ENCODE results near the gene LHFPL2.
A peak's percentile ranks its signal among the peaks of the same experiment; 100 is the strongest.

Gene LHFPL2

DNA sequence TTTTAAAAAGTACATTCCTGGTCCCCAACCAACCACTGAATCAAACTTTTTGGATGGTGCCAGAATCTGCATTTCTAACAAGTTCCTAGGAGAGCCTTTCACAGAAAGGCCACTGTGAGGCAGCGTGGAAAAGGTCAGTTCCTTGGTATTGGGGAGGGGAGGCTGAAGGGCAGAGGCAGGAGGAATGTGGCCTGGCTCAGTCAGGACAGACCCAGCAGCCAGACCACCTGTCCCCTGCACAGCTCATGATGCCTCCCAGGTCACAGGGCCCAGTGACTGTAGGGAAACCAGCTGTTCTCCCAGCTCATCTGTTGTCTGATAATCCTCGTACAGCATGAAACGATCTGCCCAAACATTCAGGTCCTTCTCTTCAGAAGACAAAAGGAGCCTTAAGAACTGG is 132.9 kb downstream of the LHFPL2 start:
- no peak for DNase-seq

DNA sequence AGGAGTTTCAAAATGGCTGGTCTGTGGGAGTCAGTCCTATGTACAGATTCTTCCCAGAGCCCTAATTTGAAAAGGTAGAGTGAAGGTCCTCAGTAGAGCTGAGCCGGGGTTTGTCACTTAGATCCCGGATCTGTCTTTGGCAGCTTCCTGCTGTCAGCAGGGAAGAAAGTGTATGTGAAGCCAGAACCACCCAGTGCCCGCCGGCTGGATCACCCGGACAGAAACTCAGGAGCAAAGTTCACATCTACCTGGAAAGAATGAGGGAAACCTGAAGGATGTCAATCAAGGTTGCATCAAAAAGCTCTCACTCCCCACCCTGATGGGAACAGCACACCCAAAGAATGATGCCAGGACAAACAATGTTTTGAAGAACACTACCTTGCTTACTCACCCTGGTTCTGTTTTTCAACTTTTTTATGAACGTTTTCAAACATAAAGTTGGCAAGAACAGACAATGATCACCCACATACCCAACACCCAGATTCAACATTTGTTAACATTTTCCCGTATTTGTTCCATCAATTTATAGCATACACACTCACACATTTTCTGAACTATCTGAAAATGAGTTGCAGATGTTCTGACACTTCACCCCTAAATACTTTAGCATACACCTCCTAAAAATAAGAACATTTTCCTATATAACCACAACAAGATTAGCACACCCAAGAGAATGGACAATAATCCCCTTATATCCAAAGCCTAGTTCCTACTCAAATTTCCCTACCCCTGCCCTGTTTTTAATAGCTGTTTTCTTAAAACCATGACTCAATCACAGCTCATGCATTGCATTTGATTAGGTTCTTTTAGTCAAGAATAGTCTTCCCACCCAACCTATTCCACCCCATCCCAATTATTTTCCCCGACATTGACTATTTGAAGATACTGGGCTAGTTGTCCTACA is 133.9 kb downstream of the LHFPL2 start:
- DNase-seq: no peak

DNA sequence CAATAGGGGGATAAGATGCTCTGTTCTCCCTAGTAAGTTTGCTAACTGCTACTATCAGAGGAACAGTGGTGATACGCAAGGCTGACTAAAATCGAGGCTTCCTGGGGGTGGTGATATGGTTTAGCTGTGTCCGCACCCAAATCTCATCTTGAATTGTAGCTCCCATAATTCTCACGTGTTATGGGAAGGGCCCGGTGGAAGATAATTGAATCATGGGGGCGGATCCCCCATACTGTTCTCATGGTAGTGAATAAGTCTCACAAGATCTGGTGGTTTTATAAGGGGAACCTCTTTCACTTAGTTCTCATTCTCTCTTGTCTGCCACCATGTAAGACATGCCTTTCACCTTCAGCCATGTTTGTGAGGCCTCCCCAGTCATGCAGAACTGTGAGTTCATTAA is 135.1 kb downstream of the LHFPL2 start:
- DNase-seq: no peak

DNA sequence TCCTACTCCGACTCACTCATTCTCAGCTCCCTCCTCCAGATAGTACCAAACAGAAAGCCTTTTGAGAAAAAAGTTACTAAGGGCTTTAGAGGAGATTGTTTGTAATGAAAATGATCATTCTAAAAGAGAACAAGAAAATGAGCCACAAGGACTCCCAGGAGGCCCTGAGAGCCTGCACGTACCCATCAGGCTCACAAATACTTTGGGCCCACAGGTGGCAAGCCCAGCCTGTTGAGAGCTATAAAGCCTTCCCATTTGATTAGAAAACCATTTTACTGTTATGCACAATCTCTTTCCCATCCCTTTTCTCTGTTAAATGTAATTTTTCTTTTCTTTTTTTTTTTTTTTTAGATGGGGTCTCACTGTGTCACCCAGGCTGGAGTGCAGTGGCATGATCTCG is 136.1 kb downstream of the LHFPL2 start:
- no peak for DNase-seq

DNA sequence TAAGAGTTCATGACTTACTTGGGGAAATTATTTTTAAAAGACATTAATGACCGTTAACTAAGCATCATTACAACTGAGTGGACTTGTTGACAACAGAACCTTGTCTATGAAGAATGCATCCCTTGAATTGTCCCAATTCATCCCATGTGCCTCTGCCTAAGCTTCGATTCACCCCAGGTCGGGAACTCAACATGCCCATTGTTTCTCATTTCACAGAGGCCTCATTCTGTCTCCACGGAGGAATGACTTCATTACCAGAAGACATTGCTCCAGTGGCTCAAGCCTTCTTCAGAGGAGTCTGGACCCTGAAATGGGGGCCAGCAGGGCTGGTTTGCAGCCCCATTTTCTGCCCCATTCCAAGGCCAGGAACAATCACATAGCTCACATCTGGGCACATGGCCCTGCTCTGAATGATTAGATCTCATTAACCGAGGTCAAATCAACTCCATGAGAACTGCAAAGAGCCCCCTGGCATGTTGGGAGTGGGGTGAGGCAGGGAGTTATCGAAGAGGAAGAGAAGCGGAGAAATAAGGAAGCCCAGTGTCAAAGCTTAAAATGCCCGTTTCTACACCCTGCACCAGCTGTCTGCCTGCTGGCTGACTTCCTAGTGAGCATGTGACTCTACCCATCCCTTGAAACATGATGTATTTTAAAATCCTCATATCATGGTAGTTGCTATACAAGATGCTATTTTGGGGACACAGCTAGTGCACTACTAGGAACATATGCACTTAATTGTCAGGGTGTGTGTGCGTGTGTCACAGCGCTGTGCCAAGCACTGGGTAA is 137.3 kb downstream of the LHFPL2 start:
- no peak for DNase-seq

DNA sequence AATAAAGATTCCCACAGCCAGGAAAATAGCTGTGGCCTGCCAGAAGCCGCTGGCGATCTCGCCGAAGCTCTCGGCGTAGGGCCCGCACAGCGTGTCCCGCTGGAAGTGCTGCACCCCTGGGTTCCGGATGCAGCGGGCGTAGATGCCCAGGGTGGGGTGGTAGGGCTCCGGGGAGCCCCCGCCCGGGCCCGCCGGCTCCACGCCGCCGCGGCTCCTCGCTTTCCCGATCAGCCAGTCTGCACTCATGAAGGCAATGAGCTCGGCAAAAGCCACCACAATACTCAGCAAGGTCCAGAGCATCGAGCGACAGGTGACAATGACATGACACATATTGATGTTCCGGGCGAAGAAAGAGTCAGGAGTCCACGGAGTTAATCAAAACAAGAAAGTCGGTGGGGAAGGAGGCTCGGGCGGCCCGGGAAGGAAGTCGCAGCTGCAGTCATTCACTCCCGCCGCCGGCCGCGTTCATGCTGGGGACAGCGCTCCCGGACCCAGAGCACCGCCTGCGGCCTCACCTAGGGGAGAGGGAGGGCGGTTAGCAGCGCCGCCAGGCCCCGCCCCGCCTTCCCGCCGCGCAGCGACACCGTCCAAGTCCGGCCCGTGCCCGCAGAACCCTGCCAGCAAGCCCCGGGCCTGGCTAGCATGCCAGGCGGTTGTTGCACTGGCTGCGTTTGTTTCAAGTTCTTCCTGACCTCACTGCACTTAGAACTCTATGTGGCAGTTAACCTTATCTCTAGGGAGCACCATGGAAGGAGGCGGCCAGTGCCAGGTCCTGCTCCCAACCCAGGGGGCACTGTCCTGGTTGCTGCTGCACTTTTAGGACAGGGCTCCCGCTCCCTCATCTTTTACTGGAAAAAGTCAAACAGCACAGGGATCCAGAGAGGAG is 138.4 kb downstream of the LHFPL2 start:
- DNase-seq: peak; percentile 8

DNA sequence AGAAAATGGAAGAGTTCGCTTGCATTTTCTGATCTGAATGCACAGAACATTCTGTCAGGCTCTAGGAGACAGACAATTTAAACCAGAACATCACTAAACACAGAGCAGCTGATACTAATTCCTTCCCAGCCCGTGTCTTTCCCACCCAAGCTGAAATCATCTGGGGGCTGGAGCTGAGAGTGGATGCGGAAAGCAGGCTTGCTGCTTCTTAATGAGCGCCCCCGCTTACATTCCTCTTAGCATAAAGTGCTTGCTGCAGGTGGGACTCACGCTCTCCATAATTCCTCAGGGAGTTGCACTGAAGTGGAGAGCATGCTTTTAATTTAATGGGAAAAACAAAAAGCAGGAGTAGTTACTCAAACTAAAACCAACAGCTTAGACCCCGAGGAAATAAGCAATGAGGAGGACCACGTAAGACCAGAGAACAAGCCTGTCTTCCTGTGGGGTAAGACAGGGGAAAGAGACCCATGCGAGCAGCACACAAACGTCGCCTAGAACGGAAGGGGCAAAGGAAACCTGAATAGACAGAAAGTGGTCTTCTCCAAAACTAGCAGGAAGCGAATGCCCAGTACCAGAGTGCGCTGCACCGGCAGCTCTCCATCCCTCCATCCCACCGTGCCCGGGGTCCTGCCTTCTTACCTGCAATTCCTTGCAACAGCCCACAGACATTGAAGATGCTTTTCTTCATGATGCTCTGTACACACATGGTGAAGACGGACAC is 139.3 kb downstream of the LHFPL2 start:
- DNase-seq: no peak

DNA sequence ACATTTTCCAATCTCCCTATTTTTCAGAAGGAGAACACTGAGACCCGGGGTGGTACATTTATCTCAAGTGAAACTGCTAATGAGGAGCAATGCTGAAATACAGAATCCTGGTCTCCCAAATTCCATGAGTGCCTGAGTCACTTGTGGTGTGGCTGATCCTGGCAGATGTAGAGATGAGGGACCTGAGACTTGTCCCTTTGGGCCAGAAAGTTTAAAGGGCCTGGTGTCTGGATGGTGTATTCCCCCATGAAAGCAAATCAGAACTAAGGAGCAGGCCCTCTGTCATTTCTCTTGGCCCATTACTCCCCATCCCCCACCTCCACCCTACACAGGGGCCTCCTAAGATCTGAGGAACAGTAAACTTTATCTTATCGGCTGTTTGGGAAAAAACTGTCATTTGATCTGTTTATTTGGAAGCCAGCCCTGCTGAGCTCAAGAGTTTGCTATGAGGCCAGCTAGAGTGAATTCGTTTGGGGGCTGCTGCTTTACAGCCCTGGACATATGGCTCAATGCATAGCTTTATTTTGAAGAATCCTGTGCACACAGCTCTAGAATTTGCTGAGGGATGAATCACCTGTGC is 140.3 kb downstream of the LHFPL2 start:
- no peak for DNase-seq

DNA sequence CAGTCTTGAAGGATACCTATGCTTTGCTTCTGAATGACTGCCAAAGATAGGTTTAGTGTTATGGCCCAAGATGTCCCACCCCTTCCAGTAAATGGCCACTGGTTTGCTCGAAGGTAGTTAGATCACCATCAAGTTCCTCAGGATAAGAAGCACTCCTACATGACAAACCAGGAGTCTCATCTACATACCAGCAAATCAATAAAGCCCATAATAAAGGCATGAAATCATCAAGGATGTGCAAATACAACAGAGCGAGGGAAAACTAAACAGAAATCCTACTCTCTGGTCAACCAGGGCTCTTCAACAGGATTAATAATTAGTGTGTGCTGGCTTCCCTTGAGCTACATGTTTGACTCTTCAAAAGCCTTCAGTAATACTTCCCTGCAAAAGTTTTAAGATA is 141.0 kb downstream of the LHFPL2 start:
- DNase-seq: no peak

DNA sequence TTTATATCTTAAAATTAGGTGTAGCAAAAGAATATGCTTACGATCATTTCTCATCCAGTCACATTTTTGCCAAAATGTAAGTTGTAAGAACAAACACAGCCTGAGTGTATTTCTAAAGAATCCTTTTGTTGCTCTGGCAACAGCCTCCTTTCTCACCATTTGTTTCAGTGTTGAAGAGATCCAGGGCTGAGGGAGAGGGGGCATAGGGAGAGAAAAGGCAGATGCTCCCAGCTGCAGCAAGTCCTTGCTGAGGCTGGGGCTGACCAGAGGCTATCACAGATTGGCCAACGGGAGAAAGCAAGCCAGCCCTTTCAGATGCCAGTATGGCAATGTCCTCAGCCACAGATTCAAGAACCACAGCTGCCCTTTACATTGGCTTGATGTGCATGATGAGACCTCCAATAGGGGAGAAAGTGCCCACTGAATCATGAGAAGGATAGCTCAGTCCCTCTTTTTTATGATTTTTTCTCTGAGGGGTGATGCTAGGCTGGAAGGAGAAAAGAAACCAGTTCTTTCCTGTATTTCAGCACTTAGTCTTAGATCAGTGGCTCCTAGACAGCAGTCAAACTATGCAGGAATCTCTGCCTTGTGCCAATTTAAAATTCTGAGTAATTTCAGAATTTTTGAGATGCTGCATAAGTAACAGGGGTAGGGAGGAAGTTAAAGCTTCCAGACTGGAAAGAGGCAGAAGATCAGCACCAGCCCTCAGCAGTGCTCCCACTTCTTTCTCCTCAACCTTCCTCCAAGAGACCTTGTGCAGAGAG is 142.1 kb downstream of the LHFPL2 start:
- no peak for DNase-seq

DNA sequence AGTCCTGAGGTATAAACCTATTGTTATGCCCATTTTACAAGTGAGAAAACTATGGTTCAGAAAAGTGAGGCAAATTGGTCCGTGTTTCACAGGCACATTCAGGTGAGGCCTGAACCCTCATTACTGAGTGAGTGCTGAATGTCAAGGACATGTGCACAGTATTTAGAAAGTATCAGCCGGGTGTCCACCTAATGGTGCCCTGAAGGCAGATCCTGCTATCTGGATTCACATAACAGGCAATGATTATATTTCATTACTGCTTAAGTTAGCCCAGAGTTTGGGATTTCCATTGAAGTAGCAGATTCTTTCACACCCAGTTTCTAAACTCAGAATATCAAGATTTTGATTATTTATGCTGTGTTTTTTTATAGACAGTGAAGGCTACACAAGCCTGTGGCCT is 142.7 kb downstream of the LHFPL2 start:
- DNase-seq: no peak

DNA sequence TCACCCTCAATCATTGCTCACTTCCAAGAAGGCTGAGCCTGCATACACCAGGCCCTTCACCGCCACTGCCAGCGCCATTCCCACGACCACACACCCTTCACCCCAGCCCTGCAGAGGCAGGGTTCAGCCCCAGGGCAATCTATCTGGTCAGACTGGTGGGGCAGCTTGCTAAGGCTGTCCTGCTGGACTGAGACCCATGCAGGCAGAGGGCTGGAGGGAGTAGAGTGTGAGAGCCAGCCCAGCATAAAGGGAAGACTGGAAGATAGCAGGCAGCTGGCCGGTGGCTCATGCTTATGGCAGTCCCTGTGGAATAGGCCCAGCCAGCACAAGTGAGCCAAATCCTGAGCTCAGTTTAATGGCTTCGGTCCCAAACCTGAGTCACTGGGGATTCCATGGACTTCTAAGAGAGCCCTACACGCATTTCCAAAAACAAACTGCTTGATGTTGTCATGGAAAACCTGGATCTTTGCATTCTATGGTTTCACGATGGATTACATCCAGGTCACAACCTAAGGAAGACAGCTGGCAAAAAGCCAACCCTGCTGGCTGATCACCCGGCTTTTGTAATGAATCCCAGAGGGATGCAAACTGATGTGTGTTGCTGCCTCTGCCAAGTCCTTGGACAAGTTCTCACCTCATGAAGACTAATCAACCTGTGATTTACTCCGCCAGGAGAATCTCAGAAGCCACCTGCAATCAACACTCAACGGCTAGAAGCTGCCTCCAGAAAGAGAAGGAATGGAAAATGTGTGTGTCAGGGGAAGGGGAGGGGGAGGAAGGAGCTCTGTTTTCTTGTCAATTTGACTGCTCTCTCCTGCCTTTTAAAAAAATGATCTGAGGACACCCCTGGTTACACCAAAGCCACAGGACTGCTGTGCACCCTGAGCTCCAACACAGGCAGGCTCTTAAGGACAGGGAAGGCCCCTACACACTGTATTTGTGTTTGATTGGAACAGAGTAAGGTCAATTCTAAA is 143.6 kb downstream of the LHFPL2 start:
- DNase-seq: no peak

DNA sequence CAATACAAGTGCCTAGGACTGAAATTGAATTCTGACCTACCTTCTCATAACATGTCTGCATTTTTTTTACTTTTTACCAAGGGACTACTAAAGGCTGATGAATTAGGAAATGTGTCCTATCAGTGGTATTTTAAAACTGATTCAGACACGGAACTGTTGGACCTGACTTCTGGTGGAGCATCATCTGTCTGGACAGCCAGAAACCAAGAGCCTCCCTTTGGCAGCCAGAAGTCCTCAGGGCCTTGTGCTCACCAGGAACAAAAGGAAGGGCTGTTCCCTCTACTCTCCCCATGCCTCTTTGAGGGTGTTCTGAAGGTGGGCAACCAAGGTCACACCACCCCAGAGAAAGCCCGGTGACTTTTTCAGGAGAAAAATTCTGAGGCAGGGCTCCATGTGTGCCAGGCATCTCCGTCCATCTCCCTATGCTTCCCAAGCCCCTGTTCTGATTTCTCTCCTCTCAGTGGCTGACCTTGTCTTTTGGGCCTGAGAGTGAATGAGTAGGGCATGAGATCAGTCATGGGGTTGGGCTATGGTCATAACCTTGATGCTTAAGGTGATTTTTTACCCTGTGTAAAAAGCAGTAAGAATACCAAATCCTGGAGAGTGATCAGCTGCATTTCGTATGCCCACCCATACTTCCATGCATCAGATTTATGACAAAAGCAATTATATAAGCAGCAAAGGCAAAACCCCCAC is 144.5 kb downstream of the LHFPL2 start:
- DNase-seq: no peak

DNA sequence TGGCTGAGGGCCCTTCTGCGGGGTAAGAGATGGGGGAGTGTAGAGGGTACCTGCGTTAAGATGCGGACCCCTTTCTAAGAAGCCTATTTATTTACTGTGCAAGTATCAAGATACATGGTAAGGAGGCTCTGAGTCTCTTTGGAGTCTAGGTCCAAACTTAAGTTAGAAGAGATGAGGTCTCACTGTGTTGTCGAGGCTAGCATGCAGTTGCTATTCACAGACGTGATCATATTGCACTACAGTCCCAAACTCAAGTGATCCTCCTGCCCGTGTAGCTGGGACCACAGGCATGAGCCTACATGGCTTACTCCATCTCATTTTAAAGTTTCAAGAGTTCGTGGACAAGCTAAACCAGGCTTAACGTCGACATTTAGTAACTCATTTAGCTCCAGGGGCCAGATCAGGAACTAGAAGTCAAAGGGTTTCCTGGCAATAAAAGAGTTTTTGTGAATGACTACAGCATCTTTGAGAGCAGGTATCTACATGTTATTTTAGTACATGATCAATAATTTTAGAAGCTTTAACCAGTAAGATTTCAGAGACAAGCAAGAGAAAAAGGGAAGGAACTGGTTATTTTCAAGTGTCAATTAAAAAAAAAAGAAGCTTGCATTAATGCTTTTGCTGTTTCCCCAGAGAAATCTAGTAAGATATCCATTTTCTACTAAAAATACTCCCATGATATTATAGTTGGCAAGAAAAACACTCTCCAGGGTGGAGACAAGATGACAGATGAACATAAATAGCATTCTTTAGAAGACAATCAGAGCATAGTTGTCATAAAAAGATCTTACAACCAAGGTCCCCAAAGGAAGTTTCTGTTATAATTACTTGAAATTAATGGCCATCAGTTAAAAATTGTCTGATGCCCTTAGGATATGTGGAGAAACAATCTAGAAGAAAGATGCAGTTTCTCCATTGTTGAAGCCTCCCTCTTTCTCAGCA is 146.9 kb downstream of the LHFPL2 start:
- no peak for DNase-seq

DNA sequence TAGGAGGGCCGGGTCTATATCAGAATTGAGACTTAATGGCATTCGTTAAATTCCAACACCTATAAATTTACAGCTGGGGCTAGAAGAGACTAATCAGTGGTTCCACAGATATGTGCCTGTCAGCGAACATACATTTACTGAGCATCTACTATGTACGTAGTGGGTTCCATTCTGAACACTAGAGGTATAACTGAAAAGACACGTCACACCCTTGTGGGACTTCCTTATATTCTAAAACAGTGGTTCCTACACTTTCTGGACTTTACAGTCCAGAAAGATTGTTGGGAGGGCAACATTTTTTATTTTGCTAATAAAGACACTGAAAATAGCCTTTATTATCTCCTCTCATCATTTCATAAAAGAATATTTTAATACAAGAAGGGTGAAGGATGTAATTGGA is 147.7 kb downstream of the LHFPL2 start:
- DNase-seq: no peak

DNA sequence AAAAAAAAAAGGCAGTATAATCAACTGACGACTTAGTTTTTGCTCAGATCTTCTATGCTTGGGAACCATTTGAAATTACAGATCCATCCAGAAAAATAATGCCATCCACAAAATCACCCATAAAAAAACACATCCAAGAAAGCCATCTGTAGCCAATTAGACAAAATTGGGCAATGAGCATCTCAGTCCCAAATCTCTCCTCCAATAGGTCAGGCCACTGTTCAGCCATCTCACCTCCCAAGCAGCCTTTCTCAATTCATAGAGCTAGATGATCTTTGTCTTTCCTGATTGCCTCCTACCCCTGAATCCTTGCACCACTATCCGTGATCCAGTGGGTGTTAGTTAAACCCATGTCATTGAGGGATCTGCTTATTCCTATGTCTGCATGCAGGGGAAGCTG is 148.5 kb downstream of the LHFPL2 start:
- no peak for DNase-seq

DNA sequence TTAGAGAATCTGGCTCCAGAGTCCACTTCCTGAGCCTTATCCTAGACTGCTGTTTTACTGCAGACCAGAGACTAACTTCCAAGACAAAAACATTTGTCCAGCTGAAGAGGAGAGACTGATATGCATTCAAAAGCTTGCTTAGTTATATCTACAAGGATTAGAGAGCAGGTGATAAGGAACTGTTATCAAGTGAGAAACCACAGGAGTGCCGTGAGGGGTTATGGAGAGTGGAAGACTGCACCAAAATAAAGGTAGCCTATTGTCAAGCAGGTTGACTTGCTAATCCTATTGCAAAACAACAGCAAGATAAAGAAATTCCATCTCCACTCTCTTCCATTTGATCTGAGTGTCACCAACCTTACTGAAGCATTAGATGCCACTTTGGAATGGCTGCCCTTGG is 149.1 kb downstream of the LHFPL2 start:
- no peak for DNase-seq

Measured in central memory CD4-positive, alpha-beta T cell (primary cell).